SU-DHL-6 (cell line): ENCODE results near the gene PI16.

ENCODE experiments used
- H2AFZ ChIP-seq: fragments of 200-600 bp; sonication (generic); 2 replicates; pipeline ENCODE4 v1.6.1; 2014; ENCODE audit warnings: low read depth, mild to moderate bottlenecking, moderate library complexity, mixed read lengths, antibody characterized with exemption, low read length; ENCODE audit not compliant: severe bottlenecking
- H3F3A ChIP-seq: fragments of 200-600 bp; shearing (Covaris generic); 2 replicates; pipeline ENCODE4 v1.6.0; 2016; ENCODE audit warnings: antibody characterized with exemption, mild to moderate bottlenecking; ENCODE audit not compliant: insufficient read depth
- H3K27ac ChIP-seq: fragments of 200-600 bp; sonication (generic); 2 replicates; pipeline ENCODE4 v1.5.1; 2016; ENCODE audit warnings: low read depth, mild to moderate bottlenecking, low read length, moderate library complexity, mixed read lengths
- H3K27me3 ChIP-seq: fragments of 200-600 bp; sonication (generic), shearing (Covaris generic); 2 replicates; pipeline ENCODE4 v1.6.0; 2014; ENCODE audit warnings: mild to moderate bottlenecking, low read length
- H3K36me3 ChIP-seq: fragments of 200-600 bp; sonication (generic); 2 replicates; pipeline ENCODE4 v1.6.1; 2014; ENCODE audit warnings: mild to moderate bottlenecking, low read length, mixed read lengths
- H3K4me2 ChIP-seq: fragments of 300-600, 200-600 bp; shearing (Covaris generic), sonication (generic); 2 replicates; pipeline ENCODE4 v1.6.0; 2014; ENCODE audit warnings: low read length, low read depth, mild to moderate bottlenecking; ENCODE audit not compliant: poor library complexity, severe bottlenecking
- H3K4me3 ChIP-seq: fragments of 200-600 bp; sonication (generic); 2 replicates; pipeline ENCODE4 v1.5.1; 2014; ENCODE audit warnings: antibody characterized with exemption, low read length, mild to moderate bottlenecking, mixed read lengths; ENCODE audit not compliant: insufficient read depth, poor library complexity, severe bottlenecking
- H3K79me2 ChIP-seq: fragments of 200-600 bp; sonication (generic); 2 replicates; pipeline ENCODE4 v1.6.1; 2014; ENCODE audit warnings: mild to moderate bottlenecking, low read length, moderate library complexity; ENCODE audit not compliant: insufficient read depth
- H3K9ac ChIP-seq: fragments of 200-600 bp; sonication (generic); 2 replicates; pipeline ENCODE4 v1.7.0; 2014; ENCODE audit warnings: mild to moderate bottlenecking, low read length
- H3K9me2 ChIP-seq: fragments of 200-600 bp; sonication (generic); replicated peaks from 2 replicates; pipeline ENCODE4 v1.6.1; 2014; ENCODE audit warnings: low read length; ENCODE audit not compliant: insufficient read depth
- H3K9me3 ChIP-seq: fragments of 200-600 bp; sonication (generic); 2 replicates; pipeline ENCODE4 v1.6.1; 2014; ENCODE audit warnings: low read length, mixed read lengths; ENCODE audit not compliant: insufficient read depth
- H4K20me1 ChIP-seq: fragments of 200-600 bp; sonication (generic); 2 replicates; pipeline ENCODE4 v1.6.1; 2014; ENCODE audit warnings: low read depth, mild to moderate bottlenecking, antibody characterized with exemption, low read length, moderate library complexity, mixed read lengths
- CTCF ChIP-seq: fragments of 200-600 bp; sonication (generic); IDR thresholded peaks from one replicate; pipeline ENCODE4 v1.5.1; 2017; ENCODE audit warnings: antibody characterized with exemption, mild to moderate bottlenecking, low read length, moderate library complexity; ENCODE audit not compliant: insufficient read depth, poor library complexity, severe bottlenecking
- EZH2phosphoT487 ChIP-seq: fragments of 200-600 bp; sonication (generic), shearing (Covaris generic); conservative IDR thresholded peaks from 2 replicates; pipeline ENCODE4 v1.6.1; 2018; ENCODE audit warnings: mild to moderate bottlenecking, antibody characterized with exemption, low read length, moderate library complexity, mixed read lengths

PI16 gene

GRCh38 chr6:36944650-36945049, 9.9 kb upstream of the PI16 start:
- H3K9me2 ChIP-seq, result no peaks in the 10 kb centered on the region
- no peaks in the 10 kb centered on the region for H3K27me3 ChIP-seq
- H3K9me3 ChIP-seq, result no peaks in the 10 kb centered on the region
- peak overlapping the region; percentile 75 for H3K27ac ChIP-seq
- no peak overlapping the region for H3K4me3 ChIP-seq
- H3K36me3 ChIP-seq, result no peaks in the 10 kb centered on the region
- TF ChIP-seq EZH2phosphoT487, result no peak
- no peak for TF ChIP-seq CTCF
- H3K4me2 ChIP-seq, result peak overlapping the region; percentile 32
- no peaks in the 10 kb centered on the region for H3K79me2 ChIP-seq
- no peaks in the 10 kb centered on the region for H4K20me1 ChIP-seq
- no peak overlapping the region for H2AFZ ChIP-seq
- H3K9ac ChIP-seq, result no peak overlapping the region
- H3F3A ChIP-seq, result peaks cover 27% of the 10 kb centered on the region

GRCh38 chr6:36945301-36945700, 9.2 kb upstream of the PI16 start:
- H3K4me2 ChIP-seq, result peak overlapping the region; percentile 32
- no peak overlapping the region for H2AFZ ChIP-seq
- no peaks in the 10 kb centered on the region for H4K20me1 ChIP-seq
- H3K36me3 ChIP-seq, result no peaks in the 10 kb centered on the region
- H3K27ac ChIP-seq, result peak overlapping the region; percentile 75
- H3K27me3 ChIP-seq, result no peaks in the 10 kb centered on the region
- no peaks in the 10 kb centered on the region for H3K9me2 ChIP-seq
- H3K9me3 ChIP-seq, result no peaks in the 10 kb centered on the region
- no peak overlapping the region for H3K9ac ChIP-seq
- TF ChIP-seq CTCF (no peak), EZH2phosphoT487 (no peak)
- no peaks in the 10 kb centered on the region for H3K79me2 ChIP-seq
- peaks cover 27% of the 10 kb centered on the region for H3F3A ChIP-seq
- H3K4me3 ChIP-seq, result no peak overlapping the region

GRCh38 chr6:36946526-36946925, 8.0 kb upstream of the PI16 start:
- H3K27me3 ChIP-seq, result no peaks in the 10 kb centered on the region
- peak overlapping the region; percentile 75 for H3K27ac ChIP-seq
- peak overlapping the region; percentile 32 for H3K4me2 ChIP-seq
- TF ChIP-seq EZH2phosphoT487 (no peak), CTCF (no peak)
- no peaks in the 10 kb centered on the region for H3K79me2 ChIP-seq
- H3K9ac ChIP-seq, result peak overlapping the region; percentile 6; the same call in 1 of the 2 replicates
- no peak overlapping the region for H2AFZ ChIP-seq
- H3F3A ChIP-seq, result peaks cover 27% of the 10 kb centered on the region
- H4K20me1 ChIP-seq, result no peaks in the 10 kb centered on the region
- H3K4me3 ChIP-seq, result no peak overlapping the region
- no peaks in the 10 kb centered on the region for H3K9me3 ChIP-seq
- no peaks in the 10 kb centered on the region for H3K9me2 ChIP-seq
- H3K36me3 ChIP-seq, result no peaks in the 10 kb centered on the region
